ENCODE measurements around the gene SRGN. TPM values are rescaled to one million over a fixed set of nuclear protein-coding genes. Genes with fewer than 3 reads are reported as not detected.

The SRGN gene
- total RNA-seq, 4 donors from 2014 or later: 17.2 to 24.9 (median 21.2) TPM

GRCh38 chr10:69044546-69044945 lies 43.4 kb upstream of the SRGN start:
- no peaks in the 10 kb centered on the region for H3K9me3 ChIP-seq
- peaks cover 10% of the 10 kb centered on the region for H3K4me1 ChIP-seq
- DNase-seq (ENCODE audit: low spot score in 2 of 2): no peak
- WGBS: 81% methylated on average over 1 of the region's 1 CpG
- H3K27me3 ChIP-seq: no peaks in the 10 kb centered on the region
- H3K36me3 ChIP-seq: no peaks in the 10 kb centered on the region
- TF ChIP-seq POLR2A (IDR thresholded peaks at IDR 0.05) (no peak), POLR2AphosphoS5 (IDR thresholded peaks at IDR 0.05) (no peak), EP300 (IDR thresholded peaks at IDR 0.05) (no peak)
- H3K4me3 ChIP-seq: no peak overlapping the region
- peak overlapping the region; percentile 72 for H3K27ac ChIP-seq

GRCh38 chr10:69045441-69046300 lies 42.2 kb upstream of the SRGN start:
- Histone ChIP-seq H3K4me3 (no peak overlapping the region), H3K27ac (peak overlapping the region; percentile 72), H3K36me3 (no peaks in the 10 kb centered on the region), H3K9me3 (no peaks in the 10 kb centered on the region), H3K4me1 (peaks cover 10% of the 10 kb centered on the region), H3K27me3 (no peaks in the 10 kb centered on the region)
- WGBS: 62% methylated on average over 6 of the region's 6 CpGs
- DNase-seq (ENCODE audit: low spot score in 2 of 2): no peak
- TF ChIP-seq POLR2AphosphoS5 (IDR thresholded peaks at IDR 0.05): peak in 1 of 3 donors; percentile 45
- no peak for TF ChIP-seq CTCF (IDR thresholded peaks at IDR 0.05)

GRCh38 chr10:69047111-69047832 lies 40.6 kb upstream of the SRGN start:
- 87% methylated on average over 3 of the region's 4 CpGs for WGBS
- Histone ChIP-seq H3K27ac (no peak overlapping the region), H3K9me3 (no peaks in the 10 kb centered on the region), H3K4me3 (no peak overlapping the region), H3K27me3 (no peaks in the 10 kb centered on the region), H3K4me1 (peaks cover 10% of the 10 kb centered on the region), H3K36me3 (no peaks in the 10 kb centered on the region)
- no peak for DNase-seq (ENCODE audit: low spot score in 2 of 2)
- TF ChIP-seq POLR2A (IDR thresholded peaks at IDR 0.05) (no peak), POLR2AphosphoS5 (IDR thresholded peaks at IDR 0.05) (no peak), EP300 (IDR thresholded peaks at IDR 0.05) (no peak), CTCF (IDR thresholded peaks at IDR 0.05) (no peak)

- no peaks in the 10 kb centered on the region for H3K9me3 ChIP-seq
- no peak for TF ChIP-seq EP300 (IDR thresholded peaks at IDR 0.05)
- TF ChIP-seq POLR2A (IDR thresholded peaks at IDR 0.05): no peak
- TF ChIP-seq POLR2AphosphoS5 (IDR thresholded peaks at IDR 0.05): no peak
- TF ChIP-seq CTCF (IDR thresholded peaks at IDR 0.05): no peak
- DNase-seq (ENCODE audit: low spot score in 2 of 2): no peak
- peak overlapping the region; percentile 50 for H3K27ac ChIP-seq
- no peaks in the 10 kb centered on the region for H3K36me3 ChIP-seq
- WGBS: 67% methylated on average over 8 of the region's 8 CpGs
- H3K27me3 ChIP-seq: no peaks in the 10 kb centered on the region
- H3K4me3 ChIP-seq: no peak overlapping the region
- peaks cover 10% of the 10 kb centered on the region for H3K4me1 ChIP-seq
Measured at GRCh38 chr10:69048103-69048502, 39.8 kb upstream of the SRGN start.

- TF ChIP-seq EP300 (IDR thresholded peaks at IDR 0.05) (no peak), POLR2AphosphoS5 (IDR thresholded peaks at IDR 0.05) (no peak), POLR2A (IDR thresholded peaks at IDR 0.05) (no peak), CTCF (IDR thresholded peaks at IDR 0.05) (no peak)
- Histone ChIP-seq H3K4me1 (peaks cover 10% of the 10 kb centered on the region), H3K27me3 (no peaks in the 10 kb centered on the region), H3K27ac (no peak overlapping the region), H3K9me3 (no peaks in the 10 kb centered on the region), H3K4me3 (no peak overlapping the region), H3K36me3 (no peaks in the 10 kb centered on the region)
- WGBS: 64% methylated on average over 6 of the region's 6 CpGs
- no peak for DNase-seq (ENCODE audit: low spot score in 2 of 2)
Measured at GRCh38 chr10:69049566-69049961, 38.3 kb upstream of the SRGN start.

Data from suprapubic skin (tissue), 4 donors.